Activated CD8-positive, alpha-beta memory T cell treated with anti-CD3 and anti-CD28 coated beads, Interleukin-2, amount 50 U/mL, for 1 hour (primary cell): ENCODE results near the gene TRERF1.

Source experiments
- DNase-seq: peaks from one replicate; pipeline ENCODE4 v3.0.0-alpha.2; 2020; ENCODE audit errors: extremely low read depth

Gene TRERF1

GRCh38 chr6:42251911-42252637 lies 199.7 kb downstream of the TRERF1 start:
- no peak for DNase-seq

DNA sequence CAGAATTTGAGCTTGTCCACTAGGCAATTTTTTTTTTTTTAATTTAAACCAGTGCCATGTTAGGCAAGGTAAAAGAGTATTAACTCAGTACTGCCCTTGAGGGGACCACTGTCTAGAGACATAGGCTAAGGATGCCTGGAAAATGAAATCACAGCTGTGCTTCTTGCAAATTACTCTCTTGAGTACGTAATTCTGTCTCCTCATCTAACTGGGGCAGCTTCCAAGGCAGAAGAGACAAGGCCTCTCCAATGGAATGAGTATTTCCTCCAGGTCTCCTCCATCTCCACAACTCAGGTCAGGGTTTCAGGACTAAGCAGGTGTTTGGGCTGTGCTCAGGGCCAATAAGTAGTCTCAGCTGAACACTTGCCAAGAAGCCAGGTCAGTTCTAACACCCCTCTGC lies 200.2 kb downstream of the TRERF1 start:
- no peak for DNase-seq

GRCh38 chr6:42250274-42250931 lies 201.3 kb downstream of the TRERF1 start:
- no peak for DNase-seq

DNA sequence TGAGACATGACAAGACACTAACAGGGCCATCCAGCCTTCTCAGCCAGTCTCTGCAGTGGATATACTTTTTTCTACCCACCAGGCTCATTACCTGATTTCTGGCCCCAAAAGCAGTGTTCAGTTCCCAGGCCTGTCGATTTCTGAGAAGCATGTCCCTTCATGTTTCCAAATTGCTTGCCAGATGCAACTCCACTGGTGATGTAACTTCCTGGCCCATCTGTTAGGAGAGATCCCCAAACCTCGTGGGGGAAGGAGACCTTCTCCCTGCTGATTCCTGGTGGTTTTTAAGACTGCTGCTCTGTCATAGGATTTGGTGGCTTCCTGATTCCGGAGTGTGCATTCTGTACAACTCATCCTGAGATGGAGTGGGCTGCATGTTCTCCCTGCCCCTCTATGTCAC lies 202.4 kb downstream of the TRERF1 start:
- no peak for DNase-seq

DNA sequence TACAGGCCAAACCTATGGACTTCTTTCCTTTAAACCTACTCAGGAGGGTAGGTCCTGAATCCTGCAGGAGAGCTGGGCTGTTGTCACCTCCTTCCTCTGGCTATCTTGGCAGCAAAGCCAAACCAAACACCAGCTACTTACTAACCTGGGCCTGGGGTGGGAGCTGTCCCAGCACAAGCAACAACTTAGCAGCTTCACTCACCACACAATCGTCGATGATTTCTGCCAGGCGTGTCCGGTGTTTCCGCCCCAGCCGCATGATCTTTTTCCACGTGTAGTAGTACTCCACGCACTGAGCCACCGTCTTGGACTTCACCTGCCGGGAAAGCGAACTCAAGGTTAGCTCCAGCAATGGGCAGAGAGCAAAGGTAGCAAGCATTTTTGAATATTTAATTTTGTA lies 208.7 kb downstream of the TRERF1 start:
- DNase-seq: no peak

GRCh38 chr6:42241915-42242314 lies 209.8 kb downstream of the TRERF1 start:
- DNase-seq: no peak

DNA sequence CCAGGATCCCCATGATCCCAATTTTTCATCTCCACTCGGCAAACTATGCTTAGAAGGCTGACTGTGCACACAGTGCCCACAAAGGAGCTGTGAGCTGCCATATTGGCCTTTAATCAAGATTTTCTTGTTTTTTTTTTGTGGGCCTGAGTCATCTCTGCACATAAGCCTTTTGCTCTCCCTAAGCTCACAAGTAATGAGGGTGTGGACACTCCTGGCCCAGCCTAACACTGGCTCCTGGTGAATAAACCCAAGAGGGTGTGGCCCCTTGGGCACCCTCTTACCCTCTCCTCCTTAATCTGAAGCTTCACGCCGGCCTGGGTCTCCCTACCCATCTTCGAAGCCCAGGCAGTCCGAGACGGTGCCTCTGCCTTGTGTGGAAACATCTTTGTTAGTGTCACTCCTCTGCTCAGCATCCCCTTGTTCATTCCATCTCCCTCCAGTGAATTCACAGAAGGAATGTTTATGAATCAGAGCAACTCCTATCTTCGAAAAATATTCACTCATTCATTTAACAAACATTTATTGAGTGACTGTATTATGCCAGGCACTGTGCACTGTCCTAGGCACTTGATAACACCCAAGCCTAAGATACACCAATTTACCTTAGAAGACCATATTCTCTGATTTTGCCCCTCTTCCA lies 211.9 kb downstream of the TRERF1 start:
- DNase-seq: no peak

DNA sequence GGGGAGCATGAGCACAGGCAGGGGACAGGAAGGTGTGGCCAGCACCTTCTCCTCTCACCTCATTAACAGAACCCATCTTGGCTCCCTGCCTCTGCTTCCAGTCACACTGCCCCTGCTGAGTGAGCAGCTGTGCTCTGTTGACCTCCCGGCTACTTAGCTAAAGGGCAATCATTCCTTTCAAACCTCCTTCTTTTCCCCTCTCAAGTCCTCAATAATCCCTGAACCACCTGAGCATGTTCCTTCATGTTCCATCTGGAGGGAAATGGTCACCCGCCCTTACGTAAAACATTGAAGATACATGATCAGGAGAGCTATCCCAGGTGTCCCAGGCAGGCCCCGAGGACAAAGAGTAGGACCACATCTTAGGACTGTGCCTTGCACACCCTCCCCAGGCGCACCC lies 212.4 kb downstream of the TRERF1 start:
- DNase-seq: no peak

GRCh38 chr6:42237857-42238256 lies 213.9 kb downstream of the TRERF1 start:
- DNase-seq: no peak

DNA sequence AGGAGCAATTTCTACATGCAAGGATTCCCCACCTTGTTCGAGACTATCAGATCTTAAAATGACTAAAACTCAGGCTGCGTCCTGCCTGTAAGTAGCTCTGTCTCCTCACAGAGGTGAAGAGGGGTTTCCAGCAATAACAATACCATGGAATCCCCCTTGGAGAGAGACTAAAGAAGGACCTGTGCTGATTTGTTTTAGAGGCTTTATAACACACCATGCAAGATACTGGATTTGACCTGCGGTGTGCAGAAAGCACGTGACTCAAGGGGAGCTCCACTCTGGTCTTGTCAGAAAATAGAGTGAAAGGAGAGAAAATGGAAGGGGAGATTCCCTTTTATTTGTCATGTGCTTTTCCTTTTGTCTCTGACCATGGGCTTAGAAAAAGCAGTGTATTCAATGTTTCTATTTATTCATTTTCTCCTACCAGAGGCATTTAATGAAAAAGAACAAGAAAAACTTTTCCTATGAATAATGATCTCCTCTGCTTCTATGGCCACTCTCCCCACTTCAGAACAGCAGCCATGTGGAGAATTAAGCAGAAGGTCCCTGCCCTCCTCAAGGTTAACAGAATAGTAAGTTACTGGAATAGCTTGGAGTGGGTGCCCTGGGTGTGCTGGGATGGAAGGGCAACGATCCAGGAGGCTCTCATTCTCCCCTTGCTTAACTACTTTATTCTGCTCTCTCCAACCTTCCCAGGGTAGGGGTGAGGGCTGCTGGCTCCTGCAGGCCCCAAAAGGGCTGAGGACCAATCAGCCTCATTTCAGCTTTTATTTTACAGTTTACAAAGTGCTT lies 214.8 kb downstream of the TRERF1 start:
- DNase-seq: no peak

GRCh38 chr6:42236030-42236429 lies 215.7 kb downstream of the TRERF1 start:
- DNase-seq: no peak

DNA sequence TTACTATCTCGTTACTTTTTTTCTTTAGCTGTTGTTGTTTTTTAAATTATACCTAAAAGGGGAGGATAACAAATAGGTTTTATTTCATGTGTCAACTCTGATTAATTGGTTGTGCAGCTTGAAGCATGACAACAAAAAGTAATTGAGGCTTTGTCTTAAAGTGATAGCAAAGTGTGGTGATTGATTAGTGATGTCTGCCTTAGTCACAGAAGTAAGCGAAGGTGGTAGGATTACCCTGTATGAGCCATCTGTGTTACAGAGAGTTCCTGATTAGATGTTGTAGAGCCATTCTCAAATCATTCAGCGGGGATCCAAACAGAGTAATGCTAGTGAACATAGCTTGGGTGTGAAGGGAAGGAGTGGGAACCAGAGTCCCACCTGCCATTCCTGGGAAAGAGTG lies 219.7 kb downstream of the TRERF1 start:
- DNase-seq: no peak

- no peak for DNase-seq
Observed at GRCh38 chr6:42230345-42231321, 221.1 kb downstream of the TRERF1 start.

DNA sequence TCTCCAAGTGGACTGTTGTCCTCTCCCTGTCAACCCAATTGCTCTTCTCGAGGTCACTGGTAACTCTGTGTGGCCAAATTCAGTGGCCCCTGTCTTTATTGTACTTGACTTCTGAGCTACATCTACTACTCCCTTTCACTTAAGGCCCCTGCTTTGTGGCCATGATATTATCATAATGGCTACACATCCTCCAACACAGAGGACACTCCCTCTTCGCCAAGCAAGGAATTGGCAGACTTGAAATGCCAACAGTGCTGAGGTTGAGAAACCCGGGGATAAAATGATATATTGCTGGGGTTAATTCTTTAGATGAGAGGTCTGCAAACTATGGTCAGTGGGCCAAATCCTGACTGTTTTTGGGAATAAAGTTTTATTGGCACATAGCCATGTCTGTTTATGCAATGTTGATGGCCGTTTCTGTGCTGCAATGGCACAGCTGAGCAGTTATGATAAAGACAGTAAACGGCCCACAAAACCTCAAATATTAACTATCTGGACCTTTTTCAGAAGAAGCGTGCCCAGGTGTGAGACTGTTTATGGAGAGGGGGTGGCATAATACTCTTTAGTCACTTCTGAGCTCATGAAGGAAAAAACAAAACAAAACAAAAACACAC lies 222.1 kb downstream of the TRERF1 start:
- DNase-seq: no peak

DNA sequence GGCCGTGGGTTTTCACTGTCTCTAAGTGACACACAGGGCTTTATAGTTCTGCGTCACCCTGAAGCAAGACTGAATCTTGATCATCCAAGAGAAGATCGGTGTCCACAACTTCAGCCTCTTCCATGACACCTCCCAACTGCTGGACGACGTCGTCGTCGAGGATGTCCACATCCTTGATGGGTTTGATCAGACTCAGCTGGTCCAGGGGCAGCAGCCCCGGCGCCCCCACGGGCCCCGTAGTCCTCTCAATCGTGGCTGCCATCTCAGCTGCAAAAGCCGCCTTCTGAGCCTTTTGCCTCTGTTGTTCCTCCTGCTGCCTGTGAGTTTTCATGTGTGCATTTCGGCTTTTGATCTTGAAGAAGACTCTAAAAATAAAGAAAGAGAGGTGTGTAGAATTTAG lies 223.4 kb downstream of the TRERF1 start:
- DNase-seq: no peak

GRCh38 chr6:42227173-42227850 lies 224.4 kb downstream of the TRERF1 start:
- DNase-seq: no peak

GRCh38 chr6:42226645-42227143 lies 225.0 kb downstream of the TRERF1 start:
- DNase-seq: no peak

- no peak for DNase-seq
Observed at GRCh38 chr6:42226161-42226611, 225.5 kb downstream of the TRERF1 start.

GRCh38 chr6:42225419-42225818 lies 226.3 kb downstream of the TRERF1 start:
- DNase-seq: no peak

DNA sequence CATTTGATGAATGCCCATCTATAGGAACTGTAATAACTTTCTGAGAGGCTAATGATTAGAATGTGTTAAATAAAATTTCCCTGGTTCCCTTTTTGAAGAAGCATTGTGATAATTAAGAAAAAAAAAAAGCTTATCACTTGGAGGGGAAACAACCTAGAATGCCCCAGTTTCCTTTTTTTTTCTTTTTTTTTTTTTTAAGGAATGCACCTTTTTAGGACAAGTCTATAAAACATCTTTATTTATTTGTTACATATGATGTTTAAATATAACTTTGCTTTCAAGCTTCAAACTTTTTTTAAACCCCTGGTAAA lies 226.7 kb downstream of the TRERF1 start:
- DNase-seq: no peak
